HG03064 (cell line): ENCODE measurements around the gene PFDN2.

ENCODE experiments used
- ATAC-seq: cut with Tn5 transposase; IDR thresholded peaks from one replicate; pipeline ENCODE4 v1.9.1; 2021; ENCODE audit warnings: low read depth; ENCODE audit not compliant: unreplicated experiment

Gene PFDN2

DNA sequence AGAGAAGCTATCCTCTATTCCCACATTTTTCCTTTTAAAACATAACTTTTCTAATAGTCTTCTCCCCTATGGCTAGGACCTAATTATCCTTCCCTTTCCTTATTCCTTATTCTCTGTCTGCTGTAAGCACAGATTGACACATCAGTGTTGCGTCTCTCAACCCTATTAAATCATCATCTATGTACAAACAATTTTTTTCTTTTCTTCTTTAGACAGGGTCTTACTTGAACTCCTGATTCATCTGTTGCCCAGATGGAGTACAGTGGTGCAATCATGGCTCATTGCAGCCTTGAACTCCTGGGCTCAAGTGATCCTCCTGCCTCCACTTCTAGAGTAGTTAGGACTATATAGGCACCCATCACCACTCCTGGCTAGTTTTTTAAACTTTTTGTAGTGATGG is 11.4 kb downstream of the PFDN2 start:
- no peak for ATAC-seq

DNA sequence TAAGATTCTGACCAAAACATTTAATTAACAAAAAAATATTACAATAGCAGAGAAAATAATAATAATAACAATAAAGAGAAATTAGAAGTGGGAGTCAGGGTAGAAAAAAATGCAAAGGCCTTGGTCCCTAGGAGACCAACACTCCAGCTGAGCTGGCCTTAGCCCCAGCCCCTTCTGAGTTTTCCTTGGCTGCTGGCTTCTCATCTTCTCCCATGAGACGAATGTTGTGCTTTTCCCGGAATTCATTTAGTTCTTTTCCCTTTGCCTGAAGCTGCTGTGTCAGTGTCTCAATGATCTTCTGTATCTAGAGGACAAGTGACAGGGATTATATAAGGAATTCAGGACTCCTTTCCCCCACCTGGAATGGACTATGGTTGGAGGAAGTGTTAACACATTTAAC is 17.3 kb downstream of the PFDN2 start:
- ATAC-seq, result no peak

GRCh38 chr1:161099090-161099802 is 18.6 kb downstream of the PFDN2 start:
- ATAC-seq, result no peak

DNA sequence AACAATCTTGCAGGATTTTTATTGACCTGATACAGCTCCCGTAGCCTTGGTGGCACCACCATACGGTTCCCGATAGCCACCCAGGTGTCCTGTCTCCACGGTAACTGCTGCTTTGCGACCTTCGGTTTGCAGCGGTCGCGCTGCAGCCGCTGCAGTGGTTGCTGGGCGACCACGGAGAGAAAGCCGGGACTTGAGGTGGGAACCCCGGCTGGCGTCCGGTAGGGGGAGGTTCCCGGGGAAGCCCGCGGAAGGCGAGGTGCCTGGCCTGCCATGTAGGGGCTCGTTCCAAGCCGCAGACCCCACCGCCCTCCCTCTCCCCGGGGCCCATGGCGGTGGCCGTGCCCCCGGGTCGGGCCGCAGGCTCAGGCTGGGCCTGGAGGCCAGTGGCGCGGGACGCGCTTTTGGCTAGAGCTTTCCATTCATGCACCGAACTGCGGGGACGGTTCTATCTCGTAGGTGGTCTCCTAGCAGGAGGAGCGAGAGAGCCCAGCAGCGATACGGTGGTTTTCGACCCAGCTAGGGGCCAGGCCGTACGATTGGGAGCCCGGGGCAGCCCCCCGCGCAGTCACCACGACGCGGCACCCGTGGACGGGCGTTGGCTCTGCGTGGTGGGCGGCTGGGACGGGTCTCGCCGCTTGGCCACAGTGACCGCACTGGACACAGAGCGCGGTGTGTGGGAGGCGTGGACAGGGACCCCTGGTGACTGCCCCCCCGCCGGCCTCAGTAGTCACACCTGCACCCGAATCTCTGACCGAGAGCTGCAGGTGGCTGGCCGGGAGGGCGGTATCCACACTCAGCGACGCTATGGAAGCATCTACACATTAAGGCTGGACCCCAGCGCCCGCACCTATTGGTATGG is 19.4 kb downstream of the PFDN2 start, which contains the start of gene KLHDC9:
Gene KLHDC9, plus strand, starts transcription at position 152 of the 859 bp plus-strand sequence. Its CDS starts 175 bp downstream, at position 327.
- ATAC-seq, result peak; percentile 59

DNA sequence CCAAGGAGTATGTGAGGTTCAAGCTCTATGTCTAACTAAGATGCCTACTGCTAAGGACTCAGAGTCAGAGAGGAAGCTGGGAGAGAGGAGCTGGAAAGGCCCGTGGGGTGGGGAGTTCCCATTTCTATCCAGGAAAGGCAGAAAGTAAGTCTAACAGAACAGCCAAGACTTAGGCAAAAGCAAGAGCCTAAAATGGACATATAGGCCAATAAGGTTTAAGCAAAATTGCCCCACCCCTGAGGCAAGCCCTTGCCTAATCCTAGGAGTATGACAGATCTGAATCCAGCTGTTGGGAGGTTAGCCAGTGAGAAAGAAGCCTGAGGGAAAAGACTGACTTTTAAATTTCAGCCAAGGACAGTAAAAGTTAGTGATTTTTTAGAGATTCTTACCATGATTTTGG is 21.3 kb downstream of the PFDN2 start:
- no peak for ATAC-seq

- ATAC-seq, result no peak
Observed at GRCh38 chr1:161096015-161096414, 21.8 kb downstream of the PFDN2 start.

- no peak for ATAC-seq
Observed at GRCh38 chr1:161095230-161095629, 22.6 kb downstream of the PFDN2 start.

DNA sequence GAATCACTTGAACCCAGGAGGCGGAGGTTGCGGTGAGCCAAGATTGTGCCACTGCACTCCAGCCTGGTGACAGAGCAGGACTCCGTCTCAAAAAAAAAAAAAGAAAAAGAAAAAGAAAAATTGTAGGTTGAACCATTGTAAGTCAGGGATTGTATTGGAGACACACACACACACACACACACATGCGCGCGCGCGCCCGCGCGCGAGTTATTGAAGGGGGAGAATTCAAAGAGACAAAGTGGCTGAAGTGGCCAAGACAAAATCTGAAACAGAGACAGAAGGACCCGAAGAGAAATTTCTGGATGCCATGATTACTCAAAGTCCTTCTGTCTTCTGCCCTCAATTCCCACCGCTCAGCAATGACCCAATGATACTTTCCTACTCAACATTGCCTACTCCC is 23.4 kb downstream of the PFDN2 start:
- ATAC-seq, result no peak

DNA sequence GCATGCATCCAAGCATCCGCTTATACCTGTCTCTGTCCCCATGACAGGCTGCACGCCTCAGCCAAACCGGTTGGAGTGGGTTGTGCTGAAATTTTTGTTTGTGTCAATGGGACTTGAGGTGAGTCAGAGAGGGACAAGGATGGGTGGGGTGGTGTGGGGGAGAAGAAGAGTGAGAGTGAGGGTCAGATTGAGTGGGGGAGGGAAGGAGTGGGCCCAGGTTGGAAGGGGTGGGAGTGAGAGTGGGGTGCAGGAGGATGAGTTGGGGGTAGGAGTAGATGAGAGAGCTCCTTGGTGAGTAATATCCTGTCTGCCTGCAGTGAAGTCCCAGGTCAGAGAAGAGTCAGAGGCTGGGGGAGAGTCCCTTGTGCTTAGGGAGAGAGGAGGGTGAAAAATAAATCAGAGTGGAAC is 25.2 kb downstream of the PFDN2 start:
- ATAC-seq, result no peak

- no peak for ATAC-seq
Observed at GRCh38 chr1:161091796-161092507, 25.9 kb downstream of the PFDN2 start.

DNA sequence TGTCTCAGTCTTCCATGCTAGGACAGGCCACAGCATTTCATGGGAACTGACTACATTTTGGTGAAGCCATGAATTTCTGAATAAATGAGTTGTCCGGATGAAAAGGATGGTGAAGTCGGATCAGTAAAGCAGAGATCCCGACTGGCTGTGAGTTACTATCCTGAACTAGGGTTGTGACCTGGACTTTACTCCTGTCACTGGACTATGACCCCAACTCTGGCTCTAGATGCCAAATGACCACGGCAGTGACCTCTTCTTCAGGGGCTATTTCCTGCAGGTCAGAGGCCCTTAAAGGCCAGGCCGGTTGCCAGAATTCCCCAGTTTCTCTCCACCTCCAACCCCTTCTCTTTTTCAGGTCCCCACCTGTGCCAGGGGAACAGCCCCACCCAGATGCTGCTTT is 26.7 kb downstream of the PFDN2 start:
- no peak for ATAC-seq

DNA sequence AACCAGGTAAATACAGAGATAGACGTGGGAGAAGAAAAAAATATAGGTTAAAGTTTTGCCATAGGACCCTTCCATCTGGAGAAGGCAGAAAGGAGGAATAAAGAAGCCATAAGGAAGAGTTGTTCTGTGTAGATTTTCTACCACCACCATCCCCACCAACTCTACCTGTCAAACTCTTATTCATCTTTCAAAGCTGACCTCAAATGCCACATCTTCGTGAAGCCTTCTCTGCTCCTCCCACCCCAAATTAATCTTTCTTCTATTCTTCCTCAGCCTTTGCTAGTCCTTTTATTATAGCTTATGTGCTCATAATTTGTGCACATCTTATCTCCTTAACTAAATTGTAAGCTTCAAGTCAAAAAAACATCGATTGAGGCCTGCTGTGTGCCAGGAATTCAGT is 27.2 kb downstream of the PFDN2 start:
- ATAC-seq, result no peak

- ATAC-seq, result no peak
Observed at GRCh38 chr1:161089938-161090337, 27.9 kb downstream of the PFDN2 start.

GRCh38 chr1:161089251-161089924 is 28.4 kb downstream of the PFDN2 start, which contains the start of gene NECTIN4:
Gene NECTIN4, minus strand, starts transcription at chr1:161089558. Its CDS starts 262 bp downstream, at chr1:161089296.
- no peak for ATAC-seq

DNA sequence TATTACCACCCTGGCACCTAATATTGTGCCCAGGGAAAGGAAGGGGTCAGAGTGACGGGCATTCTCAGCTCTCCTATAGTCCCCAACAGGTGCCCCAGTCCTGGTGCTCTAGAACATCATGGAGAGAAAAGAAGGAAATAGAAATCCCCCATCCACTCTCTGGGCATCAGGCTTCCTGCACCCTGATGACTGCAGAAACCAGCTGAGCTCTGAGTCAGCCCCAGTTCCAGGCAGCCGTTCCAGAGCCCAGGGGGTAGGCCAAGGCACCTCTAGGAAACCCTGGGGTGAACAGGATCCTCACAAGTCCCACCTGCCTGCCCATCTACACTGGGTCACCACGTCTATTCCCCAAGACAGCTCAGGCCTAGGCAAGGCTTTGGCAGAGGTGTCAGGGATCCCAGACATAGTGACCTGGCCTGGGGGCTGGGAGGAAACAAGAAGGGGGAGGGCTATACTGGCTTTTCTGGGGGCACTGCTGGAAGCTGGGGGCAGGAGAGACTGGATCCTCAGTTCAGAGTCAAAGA is 29.2 kb downstream of the PFDN2 start:
- ATAC-seq, result no peak

GRCh38 chr1:161086457-161086856 is 31.4 kb downstream of the PFDN2 start:
- ATAC-seq, result no peak

DNA sequence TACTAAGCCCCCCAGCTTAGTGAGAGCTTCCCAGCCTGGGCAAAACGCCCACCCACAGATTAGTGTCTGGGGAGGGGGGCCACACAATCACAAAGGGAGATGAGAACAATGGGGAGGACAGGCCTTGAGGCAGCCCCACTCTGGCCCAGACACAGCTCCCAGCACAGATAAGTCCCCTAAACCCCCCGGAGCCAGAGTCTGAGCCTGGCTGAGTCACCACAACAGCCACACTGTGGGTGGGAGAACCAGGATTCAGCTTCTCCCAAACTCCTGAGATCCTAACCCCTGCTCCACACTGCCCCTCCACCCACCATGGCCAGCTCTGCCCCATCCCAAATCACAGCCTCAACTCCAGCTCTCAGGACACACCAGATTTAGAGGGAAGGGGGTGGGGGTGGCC is 32.7 kb downstream of the PFDN2 start:
- no peak for ATAC-seq

GRCh38 chr1:161084597-161084988 is 33.2 kb downstream of the PFDN2 start:
- ATAC-seq, result no peak

- ATAC-seq, result no peak
Observed at GRCh38 chr1:161083748-161084596, 33.9 kb downstream of the PFDN2 start.
